HCT116 (cell line): ENCODE measurements around the gene DPH1. TPM values are rescaled to one million over a fixed set of nuclear protein-coding genes. Genes with fewer than 3 reads are reported as not detected.

Experiments
- ATAC-seq: fragments of 200-7000 bp; cut with Tn5 transposase; 2 replicates; pipeline ENCODE4 v1.9.1; 2020; ENCODE audit warnings: mild to moderate bottlenecking, moderate library complexity
- BruUV-seq: library from RNA; stranded (reverse); fragments of 400-500 nt; replicated peaks from 2 replicates; lab custom pipeline; 2021; lab: Mats Ljungman, UMichigan
- CTCF ChIA-PET: fragments of 300-600 bp; sonication (Branson Sonifier 250); formaldehyde crosslinking; loops from one replicate; lab custom pipeline; 2021; ENCODE audit warnings: antibody characterized with exemption; lab: Charles Lee
- POLR2A ChIA-PET: fragments of 300-600, 350-600 bp; sonication (Branson Sonifier 250); formaldehyde crosslinking; loops from one replicate; lab custom pipeline; 2021; ENCODE audit warnings: antibody characterized with exemption; lab: Charles Lee
- RAD21 ChIA-PET, 2 experiments: fragments of 300-600 bp; sonication (Branson Sonifier 250); formaldehyde crosslinking; loops; one replicate each; lab custom pipeline; 2023; ENCODE audit warnings: low total read pairs in 2 of 2; ENCODE audit not compliant: uncharacterized antibody in 2 of 2, unreplicated experiment in 2 of 2, low non-redundant PET in 1 of 2; lab: Charles Lee
- DNase-seq: peaks from one replicate; pipeline ENCODE4 v3.0.0-alpha.2; 2010; ENCODE audit warnings: low read depth, low spot score
- H2AFZ ChIP-seq: fragments of 200-600 bp; shearing (Covaris generic), sonication (generic); 2 replicates; pipeline ENCODE4 v1.6.1; 2017; ENCODE audit warnings: low read depth, mixed run types, mixed read lengths, antibody characterized with exemption, low read length; ENCODE audit not compliant: poor library complexity, severe bottlenecking
- H3K27ac ChIP-seq: 2 replicates; pipeline ENCODE4 v1.5.1; 2012; ENCODE audit warnings: low read depth, low read length
- H3K27me3 ChIP-seq: fragments of 200-600 bp; sonication (generic); 2 replicates; pipeline ENCODE4 v1.6.1; 2016; ENCODE audit warnings: mixed run types, low read length, mixed read lengths; ENCODE audit not compliant: insufficient read depth
- H3K36me3 ChIP-seq, 2 experiments: fragments of 200-500 bp in 1 of 2; fragments of 200-600 bp in 1 of 2; sonication (Bioruptor generic) in 1 of 2; sonication (generic) in 1 of 2; 2 replicates each; pipeline versions ENCODE4 v1.5.1 to v1.6.1; 2014 to 2016; ENCODE audit warnings: low read length in 2 of 2, inconsistent platforms in 1 of 2, mixed read lengths in 1 of 2, mixed run types in 1 of 2; ENCODE audit not compliant: insufficient read depth in 2 of 2, control insufficient read depth in 1 of 2
- H3K4me1 ChIP-seq, 2 experiments: fragments of 200-600 bp in 1 of 2; sonication (generic) in 1 of 2; 2 replicates each; pipeline versions ENCODE4 v1.5.1 to v1.6.1; 2012 to 2017; ENCODE audit warnings: low read length in 2 of 2, inconsistent platforms in 1 of 2, mild to moderate bottlenecking in 1 of 2, mixed read lengths in 1 of 2, mixed run types in 1 of 2, moderate library complexity in 1 of 2; ENCODE audit not compliant: insufficient read depth in 2 of 2, control insufficient read depth in 1 of 2
- H3K4me2 ChIP-seq: fragments of 200-600 bp; sonication (generic); 2 replicates; pipeline ENCODE4 v1.6.1; 2017; ENCODE audit warnings: mixed run types, low read length, mixed read lengths
- H3K4me3 ChIP-seq, 2 experiments: fragments of 200-600 bp in 1 of 2; sonication (generic) in 1 of 2; replicated peaks in 1 of 2; 2 replicates each; pipeline ENCODE4 v1.5.1; 2011 to 2016; ENCODE audit warnings: low read length in 2 of 2, control low read depth in 1 of 2, low read depth in 1 of 2, mild to moderate bottlenecking in 1 of 2, mixed read lengths in 1 of 2, mixed run types in 1 of 2
- H3K79me2 ChIP-seq: fragments of 200-600 bp; sonication (generic); 2 replicates; pipeline ENCODE4 v1.6.1; 2017; ENCODE audit warnings: mild to moderate bottlenecking, mixed run types, low read length, moderate library complexity, mixed read lengths; ENCODE audit not compliant: insufficient read depth
- H3K9ac ChIP-seq: fragments of 200-600 bp; sonication (generic); 2 replicates; pipeline ENCODE4 v1.6.1; 2016; ENCODE audit warnings: low read length, mixed read lengths
- H3K9me2 ChIP-seq: fragments of 200-600 bp; sonication (generic), shearing (Covaris generic); 2 replicates; pipeline ENCODE4 v1.6.1; 2017; ENCODE audit warnings: mixed run types, mild to moderate bottlenecking, moderate library complexity; ENCODE audit not compliant: insufficient read depth
- H3K9me3 ChIP-seq, 2 experiments: fragments of 200-500 bp in 1 of 2; fragments of 200-600 bp in 1 of 2; sonication (Bioruptor generic) in 1 of 2; sonication (generic) in 1 of 2; 2 replicates each; pipeline ENCODE4 v1.6.1; 2014 to 2017; ENCODE audit warnings: low read length in 2 of 2, mixed read lengths in 2 of 2, inconsistent platforms in 1 of 2, low read depth in 1 of 2, mild to moderate bottlenecking in 1 of 2, mixed run types in 1 of 2, moderate library complexity in 1 of 2; ENCODE audit not compliant: control insufficient read depth in 1 of 2, insufficient read depth in 1 of 2
- H4K20me1 ChIP-seq: fragments of 200-600 bp; sonication (generic), shearing (Covaris generic); 2 replicates; pipeline ENCODE4 v1.6.1; 2017; ENCODE audit warnings: mixed run types, mild to moderate bottlenecking, moderate library complexity; ENCODE audit not compliant: insufficient read depth
- CBX3 ChIP-seq: IDR thresholded peaks from 2 replicates; pipeline ENCODE4 v1.6.1; 2012; ENCODE audit warnings: low read depth
- CEBPB ChIP-seq: IDR thresholded peaks from 2 replicates; pipeline ENCODE4 v1.6.1; 2012; ENCODE audit warnings: low read depth
- EGR1 ChIP-seq: IDR thresholded peaks from 2 replicates; pipeline ENCODE4 v1.6.1; 2012; ENCODE audit warnings: low read depth
- EZH2phosphoT487 ChIP-seq: fragments of 200-600 bp; IDR thresholded peaks from 2 replicates; pipeline ENCODE4 v1.6.1; 2018; ENCODE audit warnings: antibody characterized with exemption, borderline replicate concordance
- FOSL1 ChIP-seq: IDR thresholded peaks from 2 replicates; pipeline ENCODE4 v1.6.1; 2012; ENCODE audit warnings: low read depth
- JUND ChIP-seq: IDR thresholded peaks from 2 replicates; pipeline ENCODE4 v1.6.1; 2012
- RAD21 ChIP-seq: IDR thresholded peaks from 2 replicates; pipeline ENCODE4 v1.6.1; 2012; ENCODE audit warnings: low read depth, mild to moderate bottlenecking
- TCF7L2 ChIP-seq: IDR thresholded peaks from 2 replicates; pipeline ENCODE4 v1.7.0; 2011; ENCODE audit warnings: borderline replicate concordance, inconsistent platforms; ENCODE audit not compliant: insufficient read depth, insufficient read length; ENCODE audit errors: extremely low read depth
- ZNF274 ChIP-seq: fragments of 200-500 bp; sonication (Bioruptor generic); IDR thresholded peaks from 2 replicates; pipeline ENCODE4 v1.6.1; 2014; ENCODE audit warnings: mild to moderate bottlenecking, low read depth, low read length, inconsistent platforms
- intact Hi-C: fragments of 100-400 bp; cut with micrococcal nuclease; formaldehyde crosslinking; loops from 2 replicates; pipeline ENCODE4 v1.10.0; 2022
- total RNA-seq: library from RNA; stranded (reverse); gene quantifications from one replicate; pipeline ENCODE4 v1.2.1, GENCODE V29; 2021; ENCODE audit not compliant: unreplicated experiment
- TF ChIP-seq, protein P1 (sequence below), 3 experiments: fragments of 200-600 bp in 1 of 3; sonication (generic) in 1 of 3; IDR thresholded peaks in 2 of 3; conservative IDR thresholded peaks in 1 of 3; 2 replicates each; pipeline ENCODE4 v1.5.1; 2012 to 2017; ENCODE audit warnings: low read depth in 2 of 3, low read length in 2 of 3, antibody characterized with exemption in 1 of 3, borderline replicate concordance in 1 of 3, control low read depth in 1 of 3, mild to moderate bottlenecking in 1 of 3, mixed read lengths in 1 of 3, mixed run types in 1 of 3, moderate library complexity in 1 of 3; ENCODE audit not compliant: insufficient read depth in 1 of 3
- TF ChIP-seq, protein P2 (sequence below): IDR thresholded peaks from 2 replicates; pipeline ENCODE4 v1.6.1; 2012

The DPH1 gene
- total RNA-seq, 1 experiment from 2014 or later = 47.2 TPM

DNA sequence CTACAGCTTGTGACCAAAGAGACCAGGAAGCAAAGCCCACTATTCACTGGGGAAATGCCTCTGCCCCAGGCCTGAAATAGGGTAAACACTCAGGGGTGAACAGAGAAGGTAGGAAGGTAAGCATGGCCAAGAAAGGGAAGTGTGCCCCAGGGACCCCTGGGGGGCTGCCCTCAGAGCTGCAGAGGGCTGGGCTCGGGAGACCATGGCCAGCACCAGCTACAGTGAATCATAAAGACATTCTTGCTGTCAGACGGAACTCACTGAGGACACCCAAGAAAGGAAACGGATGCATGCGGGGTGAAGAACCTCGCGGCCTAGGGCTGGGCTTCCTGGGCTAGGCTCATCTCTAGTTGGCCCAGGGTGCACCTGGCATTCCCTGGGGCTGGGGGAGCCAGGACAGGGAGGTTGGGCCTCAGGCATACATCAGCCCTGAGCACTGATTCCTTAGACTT is 34.6 kb downstream of the DPH1 start:
- H3K4me2 ChIP-seq = no peak overlapping the region
- no peak overlapping the region for H3K4me3 ChIP-seq
- no peaks in the 10 kb centered on the region for H4K20me1 ChIP-seq
- H3K27me3 ChIP-seq = no peaks in the 10 kb centered on the region
- H3K9me2 ChIP-seq = no peaks in the 10 kb centered on the region
- TF ChIP-seq JUND (no peak), EGR1 (no peak), TCF7L2 (no peak), FOSL1 (no peak), EZH2phosphoT487 (no peak), CBX3 (no peak), CEBPB (no peak), ZNF274 (no peak), RAD21 (no peak)
- TF ChIP-seq, protein P1, sequence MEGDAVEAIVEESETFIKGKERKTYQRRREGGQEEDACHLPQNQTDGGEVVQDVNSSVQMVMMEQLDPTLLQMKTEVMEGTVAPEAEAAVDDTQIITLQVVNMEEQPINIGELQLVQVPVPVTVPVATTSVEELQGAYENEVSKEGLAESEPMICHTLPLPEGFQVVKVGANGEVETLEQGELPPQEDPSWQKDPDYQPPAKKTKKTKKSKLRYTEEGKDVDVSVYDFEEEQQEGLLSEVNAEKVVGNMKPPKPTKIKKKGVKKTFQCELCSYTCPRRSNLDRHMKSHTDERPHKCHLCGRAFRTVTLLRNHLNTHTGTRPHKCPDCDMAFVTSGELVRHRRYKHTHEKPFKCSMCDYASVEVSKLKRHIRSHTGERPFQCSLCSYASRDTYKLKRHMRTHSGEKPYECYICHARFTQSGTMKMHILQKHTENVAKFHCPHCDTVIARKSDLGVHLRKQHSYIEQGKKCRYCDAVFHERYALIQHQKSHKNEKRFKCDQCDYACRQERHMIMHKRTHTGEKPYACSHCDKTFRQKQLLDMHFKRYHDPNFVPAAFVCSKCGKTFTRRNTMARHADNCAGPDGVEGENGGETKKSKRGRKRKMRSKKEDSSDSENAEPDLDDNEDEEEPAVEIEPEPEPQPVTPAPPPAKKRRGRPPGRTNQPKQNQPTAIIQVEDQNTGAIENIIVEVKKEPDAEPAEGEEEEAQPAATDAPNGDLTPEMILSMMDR (IDR thresholded peaks at IDR 0.05 in 2 of 3, conservative IDR thresholded peaks at IDR 0.05 in 1 of 3; ENCODE audit: borderline replicate concordance in 1 of 3, insufficient read depth in 1 of 3, low read depth in 2 of 3, low read length in 2 of 3) = no peak
- TF ChIP-seq, protein P2, sequence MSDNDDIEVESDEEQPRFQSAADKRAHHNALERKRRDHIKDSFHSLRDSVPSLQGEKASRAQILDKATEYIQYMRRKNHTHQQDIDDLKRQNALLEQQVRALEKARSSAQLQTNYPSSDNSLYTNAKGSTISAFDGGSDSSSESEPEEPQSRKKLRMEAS = no peak
- peaks cover 0 to 12% of the 10 kb centered on the region in 2 experiments; a peak in 3 of 4 replicates for H3K4me1 ChIP-seq
- H3K27ac ChIP-seq = no peak overlapping the region
- CTCF ChIA-PET = interaction anchor here (2.6 kb wide), 1 partner anchor 180 kb away, joined by 12 read pairs; no protein-coding TSS in a partner anchor
- ATAC-seq (peak; percentile 12; the same call in 1 of the 2 replicates), DNase-seq (no peak)
- no peak overlapping the region for H3K9ac ChIP-seq
- RAD21 ChIA-PET = no interaction called here
- no peaks in the 10 kb centered on the region for H3K79me2 ChIP-seq
- BruUV-seq = no TSS peak
- no peaks in the 10 kb centered on the region for H3K36me3 ChIP-seq
- POLR2A ChIA-PET = no interaction called here
- no peaks in the 10 kb centered on the region for H3K9me3 ChIP-seq
- intact Hi-C loops = no loop called here
- H2AFZ ChIP-seq = no peak overlapping the region
